H1 (cell line): ENCODE data around the gene RCC1. TPM values are rescaled to one million over a fixed set of nuclear protein-coding genes. Genes with fewer than 3 reads are reported as not detected.

ENCODE experiments used
- CTCF ChIA-PET: fragments of 300-600 bp; sonication (Branson Sonifier 250); formaldehyde crosslinking; loops from one replicate; lab custom pipeline; 2021; ENCODE audit not compliant: partially characterized antibody; lab: Charles Lee
- POLR2A ChIA-PET: fragments of 300-600 bp; sonication (Branson Sonifier 250); formaldehyde crosslinking; loops from one replicate; lab custom pipeline; 2021; ENCODE audit warnings: inconsistent platforms; ENCODE audit not compliant: partially characterized antibody; lab: Charles Lee
- DNase-seq, 2 experiments: peaks; one replicate each; pipeline versions ENCODE4 v3.0.0 to v3.0.0-alpha.2; 2010 to 2022; ENCODE audit warnings: low spot score in 2 of 2, low read depth in 1 of 2, mixed read lengths in 1 of 2
- FAIRE-seq: peaks from 2 replicates; lab custom pipeline; 2011; peaks lifted over from hg19 to GRCh38; lab: Jason Lieb, UNC
- H2AFZ ChIP-seq: 2 replicates; pipeline ENCODE4 v1.8.1; 2012; ENCODE audit warnings: low read length, inconsistent platforms
- H2AK5ac ChIP-seq: 2 replicates; pipeline ENCODE4 v1.6.1; 2013; ENCODE audit warnings: low read depth, low read length
- H2BK120ac ChIP-seq: replicated peaks from 2 replicates; pipeline ENCODE3; 2013; ENCODE audit warnings: low read depth, low read length, inconsistent platforms
- H2BK12ac ChIP-seq: 2 replicates; pipeline ENCODE4 v1.6.1; 2013; ENCODE audit warnings: low read depth, low read length
- H2BK15ac ChIP-seq: 2 replicates; pipeline ENCODE4 v1.6.1; 2013; ENCODE audit warnings: low read length
- H2BK20ac ChIP-seq: 2 replicates; pipeline ENCODE4 v1.6.1; 2013; ENCODE audit warnings: low read length
- H2BK5ac ChIP-seq: 2 replicates; pipeline ENCODE4 v1.6.1; 2013; ENCODE audit warnings: low read depth, low read length
- H3K14ac ChIP-seq: 2 replicates; pipeline ENCODE4 v1.6.1; 2013; ENCODE audit warnings: inconsistent platforms; ENCODE audit not compliant: insufficient read length
- H3K18ac ChIP-seq: 2 replicates; pipeline ENCODE4 v1.6.1; 2013; ENCODE audit warnings: low read length; ENCODE audit errors: extremely low read depth
- H3K23ac ChIP-seq: 2 replicates; pipeline ENCODE4 v1.6.1; 2013; ENCODE audit warnings: inconsistent platforms; ENCODE audit not compliant: insufficient read length
- H3K23me2 ChIP-seq: 2 replicates; pipeline ENCODE4 v1.6.1; 2013; ENCODE audit warnings: low read depth, low read length
- H3K27ac ChIP-seq: 2 replicates; pipeline ENCODE4 v1.6.1; 2011; ENCODE audit warnings: low read depth, low read length, inconsistent platforms
- H3K27me3 ChIP-seq, 4 experiments: replicated peaks in 1 of 4; 1 replicate in 1 of 4; 2 replicates in 3 of 4; pipeline versions ENCODE4 v1.6.1 to v1.8.1; 2011 to 2013; ENCODE audit warnings: low read length in 3 of 4, mild to moderate bottlenecking in 3 of 4, inconsistent platforms in 2 of 4, mixed read lengths in 2 of 4, moderate library complexity in 1 of 4; ENCODE audit not compliant: control insufficient read depth in 3 of 4, insufficient read depth in 3 of 4; ENCODE audit errors: extremely low read depth in 1 of 4
- H3K36me3 ChIP-seq, 4 experiments: 2 replicates each; pipeline versions ENCODE4 v1.6.1 to v1.8.1; 2011 to 2013; ENCODE audit warnings: mild to moderate bottlenecking in 4 of 4, low read length in 3 of 4, moderate library complexity in 2 of 4, control low read depth in 1 of 4, inconsistent platforms in 1 of 4; ENCODE audit not compliant: insufficient read depth in 4 of 4, control insufficient read depth in 2 of 4
- H3K4ac ChIP-seq: replicated peaks from 2 replicates; pipeline ENCODE3; 2013; ENCODE audit warnings: low read length, low read depth, mixed read lengths, inconsistent platforms; ENCODE audit not compliant: insufficient read length
- H3K4me1 ChIP-seq, 4 experiments: replicated peaks in 1 of 4; 1 replicate in 1 of 4; 2 replicates in 3 of 4; pipeline versions ENCODE4 v1.6.1 to v1.8.1; 2011 to 2013; ENCODE audit warnings: low read length in 3 of 4, inconsistent platforms in 2 of 4, mixed read lengths in 1 of 4; ENCODE audit not compliant: insufficient read depth in 4 of 4, control insufficient read depth in 3 of 4
- H3K4me2 ChIP-seq, 2 experiments: 2 replicates each; pipeline versions ENCODE4 v1.6.1 to v1.8.1; 2011 to 2013; ENCODE audit warnings: low read depth in 2 of 2, low read length in 2 of 2, control low read depth in 1 of 2, inconsistent platforms in 1 of 2, mild to moderate bottlenecking in 1 of 2; ENCODE audit not compliant: insufficient read depth in 1 of 2
- H3K4me3 ChIP-seq, 4 experiments: fragments of 200-600, 300-600 bp in 1 of 4; sonication (generic), shearing (Covaris generic), sonication (Bioruptor Twin) in 1 of 4; 2 replicates each; pipeline versions ENCODE4 v1.5.1 to v1.8.1; 2011 to 2016; ENCODE audit warnings: low read length in 4 of 4, low read depth in 3 of 4, control low read depth in 2 of 4, inconsistent platforms in 2 of 4, mild to moderate bottlenecking in 2 of 4, mixed read lengths in 1 of 4, moderate library complexity in 1 of 4; ENCODE audit not compliant: insufficient read depth in 2 of 4; ENCODE audit errors: extremely low read depth in 1 of 4
- H3K56ac ChIP-seq: replicated peaks from 2 replicates; pipeline ENCODE3; 2013; ENCODE audit warnings: low read depth, mild to moderate bottlenecking, mixed read lengths, low read length, inconsistent platforms; ENCODE audit not compliant: insufficient read length
- H3K79me1 ChIP-seq: 2 replicates; pipeline ENCODE4 v1.6.1; 2013; ENCODE audit warnings: low read depth, low read length, control low read depth
- H3K79me2 ChIP-seq, 2 experiments: 2 replicates each; pipeline versions ENCODE4 v1.6.1 to v1.8.1; 2012 to 2013; ENCODE audit warnings: low read length in 2 of 2, mild to moderate bottlenecking in 2 of 2, inconsistent platforms in 1 of 2; ENCODE audit not compliant: insufficient read depth in 2 of 2, control insufficient read depth in 1 of 2
- H3K9ac ChIP-seq, 4 experiments: replicated peaks in 1 of 4; 1 replicate in 1 of 4; 2 replicates in 3 of 4; pipeline versions ENCODE4 v1.6.1 to v1.8.1; 2011 to 2013; ENCODE audit warnings: low read depth in 3 of 4, low read length in 3 of 4, control low read depth in 2 of 4, mild to moderate bottlenecking in 2 of 4, moderate library complexity in 2 of 4, inconsistent platforms in 1 of 4; ENCODE audit errors: extremely low read depth in 1 of 4
- H3K9me3 ChIP-seq, 2 experiments: 2 replicates each; pipeline versions ENCODE4 v1.6.1 to v1.8.1; 2012 to 2013; ENCODE audit warnings: mild to moderate bottlenecking in 2 of 2, moderate library complexity in 2 of 2, control low read depth in 1 of 2, inconsistent platforms in 1 of 2, low read depth in 1 of 2, low read length in 1 of 2, mixed read lengths in 1 of 2; ENCODE audit not compliant: insufficient read depth in 2 of 2
- H4K20me1 ChIP-seq, 2 experiments: replicated peaks in 1 of 2; 2 replicates each; pipeline versions ENCODE3 to v1.8.1; 2011 to 2013; ENCODE audit warnings: inconsistent platforms in 2 of 2, low read length in 2 of 2, mild to moderate bottlenecking in 1 of 2; ENCODE audit not compliant: insufficient read depth in 2 of 2, control insufficient read depth in 1 of 2
- H4K5ac ChIP-seq: 2 replicates; pipeline ENCODE4 v1.6.1; 2013; ENCODE audit warnings: low read length, low read depth, mixed read lengths, inconsistent platforms; ENCODE audit not compliant: insufficient read length
- H4K8ac ChIP-seq: 2 replicates; pipeline ENCODE4 v1.8.0; 2013; ENCODE audit warnings: mild to moderate bottlenecking, moderate library complexity, low read length, inconsistent platforms; ENCODE audit not compliant: insufficient read depth; ENCODE audit errors: extremely low read depth
- H4K91ac ChIP-seq: replicated peaks from 2 replicates; pipeline ENCODE3; 2013; ENCODE audit warnings: low read length, mixed read lengths, inconsistent platforms; ENCODE audit not compliant: insufficient read length
- BRCA1 ChIP-seq: IDR thresholded peaks from 2 replicates; pipeline ENCODE4 v1.6.1; 2012; ENCODE audit warnings: low read depth, low read length, improper control_type of control experiment
- CBX8 ChIP-seq: fragments of 300-800, 300-1000 bp; sonication (generic); IDR thresholded peaks from 2 replicates; pipeline ENCODE4 v1.7.1; 2016; ENCODE audit warnings: low read depth, low read length, borderline replicate concordance
- CEBPB ChIP-seq: IDR thresholded peaks from 2 replicates; pipeline ENCODE4 v1.6.1; 2012; ENCODE audit warnings: low read depth, low read length
- EZH2 ChIP-seq: fragments of 200-600 bp; sonication (generic); IDR thresholded peaks from 2 replicates; pipeline ENCODE4 v1.7.1; 2012; ENCODE audit warnings: low read depth, mild to moderate bottlenecking, moderate library complexity, low read length, inconsistent platforms; ENCODE audit not compliant: severe bottlenecking
- GABPA ChIP-seq: IDR thresholded peaks from 2 replicates; pipeline ENCODE4 v1.6.1; 2011; ENCODE audit warnings: mild to moderate bottlenecking, low read length, moderate library complexity, borderline replicate concordance; ENCODE audit not compliant: insufficient read depth
- JUND ChIP-seq: IDR thresholded peaks from 2 replicates; pipeline ENCODE4 v1.6.1; 2011; ENCODE audit warnings: mild to moderate bottlenecking, improper control_type of control experiment, low read length
- MAFK ChIP-seq: IDR thresholded peaks from 2 replicates; pipeline ENCODE4 v1.6.1; 2012; ENCODE audit warnings: low read depth, mild to moderate bottlenecking, improper control_type of control experiment, low read length
- NRF1 ChIP-seq: IDR thresholded peaks from 2 replicates; pipeline ENCODE4 v1.6.1; 2011; ENCODE audit warnings: mild to moderate bottlenecking, low read depth, low read length, improper control_type of control experiment
- RNF2 ChIP-seq: fragments of 200-900, 300-1000 bp; sonication (generic); IDR thresholded peaks from 2 replicates; pipeline ENCODE4 v1.7.1; 2016; ENCODE audit warnings: borderline replicate concordance, low read depth, mild to moderate bottlenecking, antibody characterized with exemption, low read length; ENCODE audit not compliant: poor library complexity, severe bottlenecking; ENCODE audit errors: missing control alignments
- SP2 ChIP-seq: IDR thresholded peaks from 2 replicates; pipeline ENCODE4 v1.6.1; 2012; ENCODE audit warnings: mild to moderate bottlenecking, low read length, inconsistent platforms
- WGBS, 2 experiments: shearing (Covaris generic) in 1 of 2; methylation state at CpG; one replicate each; pipeline versions ENCODE4 v1.1.6 to v1.1.7; 2013 to 2015; ENCODE audit warnings: low lambda C conversion rate in 2 of 2, mixed read lengths in 2 of 2, inconsistent platforms in 1 of 2, low coverage in 1 of 2, missing lambda C conversion rate in 1 of 2; ENCODE audit not compliant: insufficient replicate concordance in 2 of 2, insufficient coverage in 1 of 2, insufficient read length in 1 of 2; ENCODE audit errors: extremely low coverage in 1 of 2, missing lambda C conversion rate in 1 of 2; 5-methylcytosine and 5-hydroxymethylcytosine counted together
- polyA plus RNA-seq, 7 experiments: library from polyadenylated mRNA; depleted of rRNA in 3 of 7; stranded (reverse) in 5 of 7; unstranded in 2 of 7; fragments of >200 nt in 5 of 7; fragments of 200-250 nt in 2 of 7; gene quantifications; 1 replicate in 5 of 7; 2 replicates in 1 of 7; 4 replicates in 1 of 7; pipeline versions ENCODE4 v1.2.1 to v1.2.3, GENCODE V29; 2011 to 2013; ENCODE audit warnings: missing spikeins in 2 of 7, mixed read lengths in 2 of 7
- total RNA-seq: library from RNA; stranded (reverse); fragmentation: NEBNext Ultra II Directional; extraction: Animal tissue kit (Norgen Biotek cat#: 25700); gene quantifications from 2 replicates; pipeline ENCODE4 v1.2.1, GENCODE V29; 2021

Gene RCC1
- total and polyA plus RNA-seq, 2 of the 8 experiments (the other 6 are each of a cell fraction or from before 2014, with no cell fraction given) = 48.5 to 98.4 TPM

DNA sequence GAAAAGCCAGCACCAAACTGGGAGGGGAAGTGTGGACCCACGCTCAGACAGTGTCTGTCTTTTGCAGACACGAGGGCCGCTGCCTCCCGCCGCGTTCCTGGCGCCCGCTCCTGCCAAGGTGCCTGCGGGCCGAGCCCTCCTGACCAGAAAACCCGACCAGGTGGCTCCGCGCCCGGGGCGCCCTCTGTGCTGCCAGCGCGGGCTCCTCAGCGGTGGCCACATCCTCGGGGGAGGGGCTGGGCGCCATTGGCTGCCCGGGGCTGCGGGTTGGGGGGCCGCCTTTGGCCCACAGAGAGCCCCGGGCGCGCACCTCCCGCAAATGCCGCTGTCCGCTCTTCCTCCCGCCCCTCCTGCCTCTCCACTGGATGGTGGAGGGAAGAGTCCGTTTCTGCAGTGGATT, 24.6 kb downstream of the RCC1 start:
- no peak overlapping the region for H2BK12ac ChIP-seq
- WGBS, 2 experiments = 98% methylated on average over 20 of the region's 31 CpGs; no CpG with 5 or more reads in 1 of the 2 experiments
- H2AFZ ChIP-seq = no peak overlapping the region
- H3K18ac ChIP-seq = no peak overlapping the region
- no peaks in the 10 kb centered on the region for H3K4me1 ChIP-seq
- no peak overlapping the region for H2BK20ac ChIP-seq
- no peak overlapping the region for H3K4me2 ChIP-seq
- peaks cover 10% of the 10 kb centered on the region for H3K79me1 ChIP-seq
- H3K4ac ChIP-seq = no peak overlapping the region
- H4K5ac ChIP-seq = no peak overlapping the region
- H3K56ac ChIP-seq = no peak overlapping the region
- H3K14ac ChIP-seq = no peak overlapping the region
- DNase-seq (no peak), FAIRE-seq (no peak)
- ChIA-PET CTCF (interaction anchor here (1.0 kb wide), 2 partner anchors 10 to 13 kb away, joined by 3 read pairs; no protein-coding TSS in a partner anchor), POLR2A (interaction anchor here (0.7 to 31.3 kb wide), 4 partner anchors 9 to 50 kb away, joined by 3 to 660 read pairs (median 5); no protein-coding TSS in a partner anchor)
- H2AK5ac ChIP-seq = no peak overlapping the region
- no peak overlapping the region for H3K9ac ChIP-seq
- no peaks in the 10 kb centered on the region for H3K27me3 ChIP-seq
- H2BK120ac ChIP-seq = no peak overlapping the region
- no peak overlapping the region for H4K91ac ChIP-seq
- no peak overlapping the region for H4K8ac ChIP-seq
- no peak overlapping the region for H3K23ac ChIP-seq
- peaks cover 0 to 22% of the 10 kb centered on the region in 2 experiments; a peak in 2 of 4 replicates for H3K79me2 ChIP-seq
- no peak overlapping the region for H2BK15ac ChIP-seq
- H3K23me2 ChIP-seq = no peaks in the 10 kb centered on the region
- H3K9me3 ChIP-seq = no peaks in the 10 kb centered on the region
- no peak overlapping the region for H3K27ac ChIP-seq
- H3K4me3 ChIP-seq = no peak overlapping the region
- peaks cover 4 to 11% of the 10 kb centered on the region in 2 experiments for H4K20me1 ChIP-seq
- no peak overlapping the region for H2BK5ac ChIP-seq
- peaks cover 13 to 47% (median 31%) of the 10 kb centered on the region in 4 experiments for H3K36me3 ChIP-seq
- no peak for TF ChIP-seq SP2
- no peak for TF ChIP-seq CEBPB
- no peak for TF ChIP-seq RNF2
- TF ChIP-seq MAFK = no peak
- TF ChIP-seq JUND = no peak
- no peak for TF ChIP-seq NRF1
- no peak for TF ChIP-seq CBX8
- TF ChIP-seq EZH2 = no peak
- no peak for TF ChIP-seq BRCA1
- no peak for TF ChIP-seq GABPA
